ENCODE data around the gene R3HCC1L. TPM values are rescaled to one million over a fixed set of nuclear protein-coding genes. Genes with fewer than 3 reads are reported as not detected.

The R3HCC1L gene
- total and polyA plus RNA-seq, 10 of the 15 experiments (the other 5 are each of a cell fraction or from before 2014, with no cell fraction given): 11.3 to 20.3 (median 15.3) TPM

DNA sequence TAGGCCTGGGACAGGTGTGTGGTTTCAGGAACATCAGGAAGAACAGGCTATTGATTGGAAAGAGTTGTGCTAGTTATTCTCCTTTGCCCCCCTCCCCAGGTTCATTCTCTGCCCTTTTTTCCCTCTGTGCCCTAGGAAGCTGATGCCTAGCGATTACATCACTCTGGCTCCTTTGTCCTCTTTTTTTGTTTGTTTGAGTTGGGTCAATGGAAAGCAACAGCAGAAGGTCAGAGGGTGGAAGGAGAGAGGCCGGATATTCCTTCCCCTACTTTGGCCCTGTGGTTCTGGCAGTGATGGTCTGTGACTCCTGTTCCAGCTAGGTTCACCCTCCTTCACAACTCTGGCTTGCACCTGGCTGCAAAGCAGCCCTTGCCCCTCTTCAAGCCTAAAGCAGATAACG is 114.7 kb downstream of the R3HCC1L start:
- FAIRE-seq (no peak), ATAC-seq (no peak), DNase-seq (ENCODE audit: low read depth, low spot score) (no peak)
- BruUV-seq (replicated peaks): no TSS peak
- WGBS (ENCODE audit: insufficient coverage, insufficient replicate concordance, low lambda C conversion rate, missing lambda C conversion rate): 90% methylated on average over 3 of the region's 3 CpGs
- Histone ChIP-seq H3K36me3 (ENCODE audit: control insufficient read depth in 2 of 2, insufficient read depth in 2 of 2, low read length in 1 of 2) (peaks cover 3 to 18% of the 10 kb centered on the region in 2 experiments), H3K27ac (ENCODE audit: control insufficient read depth, insufficient read depth) (no peak overlapping the region), H3K9ac (ENCODE audit: control insufficient read depth, insufficient read depth, low read length) (no peak overlapping the region), H3K9me3 (replicated peaks; ENCODE audit: control insufficient read depth, insufficient read depth, low read length) (no peaks in the 10 kb centered on the region), H4K20me1 (ENCODE audit: control insufficient read depth, insufficient read depth) (no peaks in the 10 kb centered on the region; the same call in 1 of the 2 replicates), H3K4me1 (ENCODE audit: control insufficient read depth, insufficient read depth, low read length) (no peaks in the 10 kb centered on the region), H3K27me3 (replicated peaks in 1 of 2; ENCODE audit: control insufficient read depth in 2 of 2, insufficient read depth in 2 of 2, low read length in 1 of 2) (no peaks in the 10 kb centered on the region), H3K79me2 (ENCODE audit: control insufficient read depth, insufficient read depth, low read length) (no peaks in the 10 kb centered on the region), H3K4me3 (no peak overlapping the region), H3K4me2 (ENCODE audit: control insufficient read depth, insufficient read depth) (no peak overlapping the region), H2AFZ (ENCODE audit: control insufficient read depth, low read depth, low read length) (no peak overlapping the region)
- intact Hi-C loops (cut with micrococcal nuclease; ENCODE audit: unreplicated experiment) (no loop called here), in situ Hi-C loops (cut with MboI) (no loop called here)
- ChIA-PET RAD21 (ENCODE audit: unreplicated experiment) (no interaction called here), SMC1A (ENCODE audit: uncharacterized antibody, unreplicated experiment) (no interaction called here), POLR2A (no interaction called here), CTCF (interaction anchor here (1.8 kb wide), 1 partner anchor 79 kb away, joined by 4 read pairs; no protein-coding TSS in a partner anchor)
- TF ChIP-seq SMAD1 (IDR thresholded peaks at IDR 0.05; ENCODE audit: low read depth, partially characterized antibody) (no peak), CBX3 (IDR thresholded peaks at IDR 0.05; ENCODE audit: borderline replicate concordance, low read depth) (no peak), NBN (IDR thresholded peaks at IDR 0.05) (no peak), PAX8 (IDR thresholded peaks at IDR 0.05) (no peak), SUZ12 (IDR thresholded peaks at IDR 0.05; ENCODE audit: unreplicated experiment) (no peak)
- TF ChIP-seq, protein P1, sequence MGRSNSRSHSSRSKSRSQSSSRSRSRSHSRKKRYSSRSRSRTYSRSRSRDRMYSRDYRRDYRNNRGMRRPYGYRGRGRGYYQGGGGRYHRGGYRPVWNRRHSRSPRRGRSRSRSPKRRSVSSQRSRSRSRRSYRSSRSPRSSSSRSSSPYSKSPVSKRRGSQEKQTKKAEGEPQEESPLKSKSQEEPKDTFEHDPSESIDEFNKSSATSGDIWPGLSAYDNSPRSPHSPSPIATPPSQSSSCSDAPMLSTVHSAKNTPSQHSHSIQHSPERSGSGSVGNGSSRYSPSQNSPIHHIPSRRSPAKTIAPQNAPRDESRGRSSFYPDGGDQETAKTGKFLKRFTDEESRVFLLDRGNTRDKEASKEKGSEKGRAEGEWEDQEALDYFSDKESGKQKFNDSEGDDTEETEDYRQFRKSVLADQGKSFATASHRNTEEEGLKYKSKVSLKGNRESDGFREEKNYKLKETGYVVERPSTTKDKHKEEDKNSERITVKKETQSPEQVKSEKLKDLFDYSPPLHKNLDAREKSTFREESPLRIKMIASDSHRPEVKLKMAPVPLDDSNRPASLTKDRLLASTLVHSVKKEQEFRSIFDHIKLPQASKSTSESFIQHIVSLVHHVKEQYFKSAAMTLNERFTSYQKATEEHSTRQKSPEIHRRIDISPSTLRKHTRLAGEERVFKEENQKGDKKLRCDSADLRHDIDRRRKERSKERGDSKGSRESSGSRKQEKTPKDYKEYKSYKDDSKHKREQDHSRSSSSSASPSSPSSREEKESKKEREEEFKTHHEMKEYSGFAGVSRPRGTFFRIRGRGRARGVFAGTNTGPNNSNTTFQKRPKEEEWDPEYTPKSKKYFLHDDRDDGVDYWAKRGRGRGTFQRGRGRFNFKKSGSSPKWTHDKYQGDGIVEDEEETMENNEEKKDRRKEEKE (IDR thresholded peaks at IDR 0.05): no peak
